ENCODE data around the gene KCNG1.
"Not testable (repeated sequence)": the region's sequence is repeated elsewhere in the genome, so short reads cannot be mapped to it uniquely, and the experiment has no call there.

The KCNG1 gene, protein sequence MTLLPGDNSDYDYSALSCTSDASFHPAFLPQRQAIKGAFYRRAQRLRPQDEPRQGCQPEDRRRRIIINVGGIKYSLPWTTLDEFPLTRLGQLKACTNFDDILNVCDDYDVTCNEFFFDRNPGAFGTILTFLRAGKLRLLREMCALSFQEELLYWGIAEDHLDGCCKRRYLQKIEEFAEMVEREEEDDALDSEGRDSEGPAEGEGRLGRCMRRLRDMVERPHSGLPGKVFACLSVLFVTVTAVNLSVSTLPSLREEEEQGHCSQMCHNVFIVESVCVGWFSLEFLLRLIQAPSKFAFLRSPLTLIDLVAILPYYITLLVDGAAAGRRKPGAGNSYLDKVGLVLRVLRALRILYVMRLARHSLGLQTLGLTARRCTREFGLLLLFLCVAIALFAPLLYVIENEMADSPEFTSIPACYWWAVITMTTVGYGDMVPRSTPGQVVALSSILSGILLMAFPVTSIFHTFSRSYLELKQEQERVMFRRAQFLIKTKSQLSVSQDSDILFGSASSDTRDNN

DNA sequence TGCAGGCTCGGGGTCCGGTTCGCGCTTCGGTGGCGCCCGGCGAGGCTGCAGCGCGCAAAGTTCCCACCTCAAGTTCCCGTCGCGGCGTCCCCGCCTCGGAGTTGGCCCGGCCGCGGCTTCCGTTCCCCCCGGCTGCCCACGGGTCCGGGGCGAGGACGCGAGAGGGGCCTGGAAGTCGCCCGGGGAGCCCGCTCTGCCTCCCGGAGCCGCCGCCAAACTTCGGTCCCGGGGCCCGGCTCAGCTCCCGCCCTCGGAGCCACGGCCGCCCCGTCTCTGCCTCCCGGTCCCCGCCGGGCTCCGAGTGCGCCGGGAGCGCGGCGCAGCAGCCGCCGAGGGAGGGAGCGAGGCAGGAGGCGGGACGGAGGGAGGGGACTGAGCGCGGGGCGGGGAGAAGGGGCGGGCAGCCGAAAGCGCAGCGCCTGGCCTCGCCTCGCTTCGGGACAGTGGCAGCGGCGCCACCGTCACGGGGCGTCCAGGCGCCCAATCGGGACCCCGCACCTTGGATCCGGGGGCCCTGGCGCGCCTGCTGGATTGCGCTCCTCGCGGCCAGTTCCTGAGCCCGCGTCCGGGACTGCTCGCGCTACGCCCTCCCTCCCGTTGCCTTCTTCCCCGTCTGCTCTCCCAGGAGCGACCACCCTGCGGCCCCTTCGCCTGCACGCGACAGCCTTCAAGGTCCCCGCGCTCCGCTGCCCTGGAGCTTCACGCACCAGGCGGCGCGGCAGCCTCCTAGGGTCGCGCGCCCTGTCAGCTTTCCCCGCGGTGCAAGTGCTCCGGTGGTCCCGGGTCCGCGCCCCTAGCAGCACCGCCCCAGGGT lies at the start of gene KCNG1:
Gene KCNG1, minus strand, starts transcription at position 305 of the 814 bp plus-strand sequence. CDS start 12,769 bp downstream, outside the sequence.
- DNase-seq, result no peak

DNA sequence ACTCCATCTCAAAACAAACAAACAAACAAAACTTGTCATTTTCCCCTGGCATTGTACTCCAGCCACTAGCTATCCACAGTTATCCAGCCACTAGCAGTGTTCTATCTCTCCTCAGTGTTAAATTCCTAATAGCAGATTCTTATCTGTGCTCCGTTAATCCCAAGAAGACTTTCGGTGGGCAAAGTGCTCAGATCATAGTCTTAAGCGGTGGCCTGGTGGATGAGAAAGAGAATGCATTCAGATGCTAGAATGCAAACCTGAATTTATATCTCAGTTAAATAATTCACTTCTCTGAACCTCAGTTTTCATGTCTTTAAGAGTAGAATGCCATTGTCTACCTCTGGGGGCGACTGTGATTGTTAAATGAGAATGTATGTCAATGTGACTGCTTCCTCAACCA lies 47.7 kb upstream of the KCNG1 start:
- no peak for DNase-seq

DNA sequence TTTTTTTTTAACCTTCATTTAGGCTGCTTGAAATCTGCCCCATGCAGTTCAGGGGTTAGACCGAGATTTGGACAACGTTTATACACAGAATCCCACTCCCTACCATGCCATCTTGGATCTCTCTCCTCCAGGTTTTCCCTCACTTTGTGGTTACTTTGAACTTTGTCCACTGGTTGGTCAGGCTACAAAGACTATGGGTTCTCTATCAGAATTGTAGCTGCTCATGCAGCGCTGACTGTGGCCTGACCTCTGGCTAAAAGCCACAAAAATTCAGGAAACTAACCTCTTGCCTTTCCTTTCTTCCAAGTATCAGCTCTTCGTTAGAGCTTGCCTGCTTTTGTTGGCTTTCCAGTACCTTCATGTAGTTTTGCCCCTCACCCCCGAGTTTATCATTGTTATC lies 44.9 kb upstream of the KCNG1 start:
- DNase-seq, result no peak

DNA sequence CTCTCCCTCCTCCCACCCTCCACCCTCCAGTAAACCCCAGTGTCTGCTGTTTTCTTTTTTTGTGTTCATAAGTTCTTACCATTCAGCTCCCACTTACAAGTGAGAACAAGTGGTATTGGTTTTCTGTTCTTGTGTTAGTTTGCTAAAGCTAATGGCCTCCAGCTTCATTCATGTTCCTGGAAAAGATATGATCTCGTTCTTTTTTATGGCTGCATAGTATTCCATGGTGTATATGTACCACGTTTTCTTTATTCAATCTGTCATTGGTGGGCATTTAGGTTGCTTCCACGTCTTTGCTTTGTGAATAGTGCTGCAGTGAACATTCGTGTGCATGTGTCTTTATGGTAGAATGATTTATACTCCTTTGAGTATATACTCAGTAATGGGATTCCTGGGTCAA lies 42.7 kb upstream of the KCNG1 start:
- DNase-seq, result no peak

DNA sequence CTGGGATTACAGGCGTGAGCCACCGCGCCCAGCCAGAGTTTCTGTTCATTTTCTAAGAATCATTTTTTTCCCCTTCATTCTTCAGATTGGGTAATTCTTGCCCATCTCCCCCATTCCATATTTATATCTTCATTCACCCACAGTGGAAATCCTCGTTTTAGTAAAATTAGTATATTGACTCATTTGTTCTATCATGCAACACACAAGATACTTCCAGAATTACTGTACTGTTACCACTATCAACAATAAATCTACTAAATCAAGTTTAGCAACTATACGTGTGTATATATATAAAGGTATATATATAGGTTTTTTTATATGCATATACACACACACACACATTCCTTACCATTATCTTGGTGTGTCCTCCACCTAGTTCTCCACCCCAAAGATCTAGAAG lies 41.2 kb upstream of the KCNG1 start:
- no peak for DNase-seq

DNA sequence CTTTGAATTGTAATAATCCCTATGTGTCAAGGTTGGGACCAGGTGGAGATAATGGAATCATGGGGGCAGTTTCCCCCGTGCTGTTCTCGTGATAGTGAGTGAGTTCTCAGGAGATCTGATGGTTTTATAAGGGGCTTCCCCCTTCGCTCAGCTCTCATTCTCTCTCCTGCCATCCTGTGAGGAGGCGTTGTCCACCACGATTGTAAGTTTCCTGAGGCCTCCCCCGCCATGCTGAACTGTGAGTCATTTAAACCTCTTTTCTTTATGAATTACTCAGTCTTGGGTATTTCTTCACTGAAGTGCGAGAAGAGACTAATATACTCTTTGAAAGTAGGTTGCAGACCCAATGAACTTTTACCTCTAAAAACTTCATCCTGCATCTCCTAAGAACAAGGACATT lies 39.2 kb upstream of the KCNG1 start:
- DNase-seq, result no peak

DNA sequence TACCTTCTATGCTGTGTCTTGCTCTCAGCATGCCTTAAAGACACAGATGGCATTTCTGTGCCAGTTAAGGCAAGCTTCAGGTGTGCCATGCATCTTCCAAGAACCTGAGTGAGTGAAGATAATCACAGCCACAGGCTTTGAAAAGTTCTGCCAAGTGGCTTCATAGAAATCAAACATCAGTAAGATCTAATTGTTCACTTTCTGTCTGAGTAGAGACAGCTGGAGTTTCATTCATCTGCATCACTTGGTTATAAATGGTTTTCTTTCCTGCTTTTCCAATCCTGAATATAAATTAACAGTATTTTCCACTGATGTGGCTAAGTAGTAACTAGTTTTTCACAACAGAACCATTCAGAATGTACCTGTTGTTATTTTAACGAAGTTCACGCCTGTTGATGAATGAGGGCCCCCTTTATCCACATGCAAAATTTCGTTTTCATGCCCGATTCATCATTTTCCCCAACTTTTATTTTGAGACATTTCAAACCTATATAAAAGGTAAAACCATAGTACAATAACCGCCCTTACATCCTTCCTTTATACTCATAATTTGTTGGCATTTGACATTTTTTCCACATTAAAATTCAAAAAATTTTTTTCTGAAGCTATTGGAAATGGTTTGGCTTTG lies 38.6 kb upstream of the KCNG1 start:
- no peak for DNase-seq

DNA sequence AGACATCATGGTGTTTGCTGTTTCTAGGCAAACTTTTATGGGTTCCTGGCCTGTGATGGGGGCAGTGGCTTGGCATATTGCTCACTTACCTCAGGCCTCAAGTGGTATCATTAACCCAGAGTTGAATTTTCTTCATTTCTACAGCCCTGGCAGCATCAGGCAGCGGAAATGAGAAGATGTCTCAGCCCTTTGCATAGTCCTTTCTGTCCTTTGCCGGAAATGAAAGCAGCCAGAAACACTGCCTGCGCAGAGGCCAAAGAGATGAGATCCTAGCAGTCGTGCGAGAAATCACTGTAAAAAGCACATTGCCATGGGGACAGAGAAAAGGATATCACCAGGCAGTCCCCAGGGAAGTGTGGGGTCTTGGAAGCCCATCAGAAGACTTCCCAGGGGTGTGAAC lies 37.4 kb upstream of the KCNG1 start:
- no peak for DNase-seq

DNA sequence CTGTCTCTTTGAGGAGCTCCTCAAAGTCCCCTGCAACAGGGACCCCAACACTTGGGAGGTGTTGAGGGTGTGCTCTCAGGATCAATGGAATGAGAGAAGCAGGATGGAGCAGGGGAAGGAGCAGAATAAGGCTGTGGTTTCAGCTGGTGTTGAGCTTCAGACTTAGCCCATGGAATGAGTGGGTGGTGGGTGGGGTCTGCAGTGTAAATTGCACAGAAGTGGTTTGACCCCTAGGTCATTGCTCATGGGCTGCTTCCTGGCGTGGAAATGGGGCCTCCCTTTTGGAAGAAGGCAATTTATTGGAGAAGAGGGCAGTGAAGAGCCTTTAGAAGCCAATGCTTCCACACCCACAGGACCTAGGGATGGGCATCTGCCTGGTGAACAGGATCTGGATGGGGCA lies 37.0 kb upstream of the KCNG1 start:
- no peak for DNase-seq

DNA sequence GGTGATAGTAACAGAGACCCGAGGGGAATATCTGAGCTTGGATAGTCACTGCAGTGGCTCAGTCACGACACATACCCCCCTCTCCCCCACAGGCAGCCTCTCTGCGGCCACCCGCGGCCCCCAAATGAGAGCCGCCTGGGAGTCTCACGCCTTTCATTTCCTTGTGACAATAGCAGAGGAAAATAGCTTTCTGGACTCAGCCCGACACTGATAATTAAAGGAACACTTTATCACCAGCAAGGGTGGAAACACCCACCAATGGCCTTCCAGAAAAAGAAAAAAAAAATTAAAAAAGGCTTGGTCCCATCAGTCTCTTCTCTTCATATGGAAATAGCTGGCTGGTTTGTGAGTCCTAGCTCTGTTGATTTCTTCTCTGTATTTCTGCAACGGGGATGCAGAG lies 35.1 kb upstream of the KCNG1 start:
- no peak for DNase-seq

DNA sequence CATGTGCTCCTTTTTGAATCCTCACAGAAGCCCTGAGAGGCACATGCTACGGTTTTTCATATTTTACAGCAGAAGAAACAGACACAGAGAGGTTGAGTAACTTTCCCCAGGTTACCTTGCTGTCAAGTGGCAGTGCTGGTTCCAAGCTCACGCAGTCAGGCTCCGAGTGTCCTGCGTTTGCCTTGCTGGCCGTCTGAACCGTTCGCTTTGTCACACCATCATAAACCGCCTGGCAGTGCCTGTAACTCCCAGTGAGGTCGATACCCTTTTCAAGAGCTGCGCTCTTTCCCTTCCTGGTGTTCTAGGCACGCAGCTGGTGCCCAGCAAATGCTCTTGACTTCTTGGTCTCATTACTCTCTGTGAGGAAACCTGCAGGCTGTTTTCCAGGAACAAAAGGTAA lies 31.3 kb upstream of the KCNG1 start:
- no peak for DNase-seq

DNA sequence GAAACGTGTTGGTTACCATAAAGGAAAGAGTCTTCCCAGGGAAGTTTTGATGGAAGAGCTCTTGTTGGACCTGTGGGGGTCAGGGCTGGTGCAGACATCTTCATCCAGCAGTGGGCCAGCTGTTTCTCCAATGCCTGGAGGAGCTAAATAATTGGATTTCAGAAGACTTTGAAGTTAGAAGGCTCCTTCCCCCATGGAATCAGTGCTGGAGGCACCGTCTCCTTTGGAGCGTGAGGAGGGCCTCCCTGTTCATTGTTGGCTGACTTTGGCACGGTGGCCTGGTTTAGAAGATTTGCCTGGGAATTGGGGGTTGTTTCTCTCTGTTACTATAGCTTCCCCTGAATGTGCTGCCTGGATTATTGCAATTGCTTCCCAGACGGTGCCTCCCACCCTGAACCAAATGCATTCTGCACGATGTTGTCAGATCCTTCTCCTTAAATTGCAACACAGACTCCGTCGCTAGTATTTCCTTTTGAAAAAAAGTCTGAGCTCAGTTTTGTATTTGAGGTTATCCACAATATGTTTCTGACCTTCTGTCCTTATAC lies 27.7 kb upstream of the KCNG1 start:
- DNase-seq, result no peak

DNA sequence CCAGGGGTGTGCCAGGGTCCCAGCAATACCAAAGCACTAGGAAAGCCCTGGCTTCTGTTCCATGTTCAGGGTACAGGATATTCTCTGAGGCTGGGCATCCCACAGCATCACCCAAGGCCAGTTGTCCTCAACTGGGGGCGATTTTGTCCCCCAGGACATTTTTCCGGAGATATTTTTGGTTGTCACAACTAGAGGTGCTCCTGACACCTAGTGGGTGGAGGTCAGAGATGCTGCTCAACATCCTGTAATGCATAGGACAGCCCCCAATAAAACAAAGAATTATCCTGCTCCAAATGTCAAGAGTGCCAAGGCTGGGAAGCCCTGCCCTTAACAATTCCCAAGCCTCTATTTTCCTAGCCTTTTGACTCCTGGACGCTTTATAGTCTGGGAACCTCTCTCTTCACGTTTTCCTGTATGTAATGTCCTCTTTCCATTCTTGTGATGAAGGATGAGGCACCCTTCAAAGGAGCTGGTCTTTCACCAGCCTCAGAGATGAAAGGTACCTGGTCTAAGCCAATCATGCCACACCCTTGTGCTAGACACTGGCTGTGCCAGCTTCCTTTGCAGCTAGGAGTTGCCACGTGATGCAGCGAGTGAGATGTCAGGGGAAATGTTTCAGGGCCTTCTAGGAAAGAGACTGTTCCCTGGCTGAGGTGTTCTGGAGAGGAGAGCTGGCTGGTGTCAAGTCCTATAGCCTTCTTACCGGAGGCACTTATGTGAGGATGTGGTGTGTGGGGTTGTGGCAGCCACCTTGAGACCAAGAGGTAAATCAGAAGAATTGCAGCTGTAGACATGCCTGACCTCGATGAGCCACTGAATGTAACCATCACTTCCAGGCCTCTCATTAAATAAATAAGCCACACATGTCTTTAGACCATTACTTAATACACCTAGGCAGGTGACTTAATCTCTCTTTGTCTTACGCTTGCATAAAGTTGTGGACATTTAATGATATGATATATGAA lies 23.4 kb upstream of the KCNG1 start:
- no peak for DNase-seq

DNA sequence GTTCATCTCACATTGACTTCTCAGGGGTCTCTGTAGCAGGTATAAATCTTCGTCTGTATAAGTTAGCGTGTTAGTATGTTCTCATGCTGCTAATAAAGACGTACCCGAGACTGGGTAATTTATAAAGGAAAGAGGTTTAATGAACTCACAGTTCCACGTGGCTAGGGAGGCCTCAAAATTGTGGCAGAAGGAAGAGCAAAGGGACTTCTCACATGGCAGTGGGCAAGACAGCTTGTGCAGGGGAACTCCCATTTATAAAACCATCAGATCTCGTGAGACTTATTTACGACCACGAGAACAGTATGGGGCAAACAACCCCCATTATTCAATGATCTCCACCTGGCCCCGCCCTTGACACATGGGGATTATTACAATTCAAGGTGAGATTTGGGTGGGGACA lies 22.6 kb upstream of the KCNG1 start:
- DNase-seq, result not testable (repeated sequence)

DNA sequence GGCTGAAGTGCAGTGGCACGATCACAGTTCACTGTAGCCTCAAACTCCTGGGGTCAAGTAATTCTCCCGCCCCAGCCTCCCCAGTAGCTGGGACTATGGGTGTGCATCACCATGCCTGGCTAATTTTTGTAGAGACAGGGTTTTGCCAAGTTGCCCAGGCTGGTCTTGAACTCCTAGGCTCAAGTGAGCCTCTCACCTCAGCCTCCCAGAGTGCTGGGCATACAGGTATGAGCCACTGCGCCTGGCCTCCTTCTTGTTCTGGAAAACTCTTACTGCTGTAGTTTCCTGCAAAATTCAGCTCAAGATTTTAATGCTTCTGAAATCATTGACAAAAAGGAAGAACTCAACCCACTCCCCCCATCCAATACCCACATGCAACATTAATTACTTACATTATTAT lies 21.9 kb upstream of the KCNG1 start:
- no peak for DNase-seq

DNA sequence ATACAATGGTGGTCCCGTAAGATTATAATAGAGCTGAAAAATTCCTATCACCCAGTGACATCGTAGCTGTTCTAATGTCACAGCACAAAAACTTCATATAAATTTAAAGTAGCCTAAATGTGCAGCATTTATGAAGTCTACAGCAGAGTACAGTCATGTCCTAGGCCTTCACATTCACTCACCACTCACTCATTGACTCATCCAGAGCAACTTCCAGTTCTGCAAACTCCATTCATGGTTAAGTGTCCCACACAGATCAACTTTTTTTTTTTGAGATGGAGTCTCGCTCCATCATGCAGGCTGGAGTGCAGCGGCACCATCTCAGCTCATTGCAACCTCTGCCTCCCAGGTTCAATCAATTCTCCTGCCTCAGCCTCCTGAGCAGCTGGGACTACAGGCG lies 20.9 kb upstream of the KCNG1 start:
- DNase-seq, result no peak

DNA sequence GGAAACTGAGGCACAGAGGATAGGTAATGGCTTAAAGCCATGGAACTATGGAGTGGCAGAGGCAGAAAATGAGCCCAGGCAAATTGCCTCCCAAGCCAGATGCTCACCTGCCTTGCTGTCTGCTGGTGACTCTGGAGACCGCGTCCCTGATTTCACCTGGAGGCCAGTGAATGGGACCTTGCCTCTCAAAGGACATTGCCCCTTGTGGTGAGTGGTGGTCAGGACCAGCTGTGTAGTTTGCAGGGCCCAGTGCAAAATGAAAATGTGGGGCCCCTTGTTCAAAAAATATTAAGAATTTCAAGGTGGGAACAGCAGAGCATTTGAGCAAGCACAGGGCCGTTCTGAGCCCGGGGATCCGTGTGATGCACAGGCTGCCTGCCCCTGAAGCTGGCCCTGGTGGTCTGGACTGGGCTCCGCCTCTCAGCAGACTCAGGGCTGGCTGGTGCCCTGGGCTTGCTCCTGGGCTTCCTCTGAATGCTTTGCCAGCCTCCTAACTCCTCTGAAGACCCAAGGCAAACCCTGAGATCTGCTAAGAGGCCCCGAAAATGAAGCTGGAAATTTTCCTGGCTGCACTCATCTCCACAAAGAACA lies 19.8 kb upstream of the KCNG1 start:
- no peak for DNase-seq

DNA sequence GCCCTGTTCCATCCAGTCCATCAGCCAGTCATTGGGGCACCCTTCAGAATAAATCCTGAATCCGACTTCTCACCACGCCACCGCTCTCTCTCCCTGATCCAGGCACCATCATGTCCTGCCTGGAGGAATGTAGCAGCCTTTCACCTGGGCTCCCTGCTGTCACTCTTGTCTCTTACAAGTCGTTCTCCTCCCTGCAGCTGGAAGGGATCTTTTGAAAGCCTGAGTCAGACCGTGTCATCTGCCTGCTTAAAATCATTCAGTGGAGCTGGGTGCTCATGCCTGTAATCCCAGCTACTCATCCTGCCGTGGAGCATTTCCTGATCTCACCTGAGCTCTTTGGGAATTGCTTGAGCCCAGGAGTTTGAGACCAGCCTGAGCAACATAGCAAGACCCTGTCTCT lies 19.2 kb upstream of the KCNG1 start:
- no peak for DNase-seq

DNA sequence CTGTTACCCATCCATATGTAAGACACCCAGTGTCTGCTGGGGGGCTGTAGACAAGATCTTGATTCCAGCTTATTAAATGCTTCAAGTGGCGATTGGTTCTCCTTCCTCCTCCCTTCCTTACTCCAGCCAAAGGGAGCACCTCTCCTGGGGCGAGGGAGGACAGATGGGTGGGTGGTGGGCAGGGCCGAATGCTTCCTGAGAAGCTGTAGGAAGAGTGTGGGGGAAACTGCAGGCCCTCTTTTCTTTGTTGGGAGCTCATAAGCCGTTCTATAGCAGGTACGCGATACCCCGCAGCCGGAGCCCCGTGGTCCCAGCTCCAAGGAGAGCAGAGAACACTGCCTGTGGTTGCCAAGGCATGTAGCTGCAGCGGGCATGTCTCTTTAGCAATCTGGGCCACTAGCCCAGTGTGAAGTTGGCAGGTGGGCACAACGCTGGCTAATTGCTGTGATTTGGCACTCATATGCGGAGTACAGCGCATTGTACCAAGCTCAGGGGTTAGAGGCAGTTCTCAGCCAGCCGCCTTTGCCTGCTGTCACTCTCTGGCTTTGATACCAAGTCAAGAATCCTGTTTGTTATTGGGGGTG lies 14.7 kb upstream of the KCNG1 start:
- DNase-seq, result no peak

DNA sequence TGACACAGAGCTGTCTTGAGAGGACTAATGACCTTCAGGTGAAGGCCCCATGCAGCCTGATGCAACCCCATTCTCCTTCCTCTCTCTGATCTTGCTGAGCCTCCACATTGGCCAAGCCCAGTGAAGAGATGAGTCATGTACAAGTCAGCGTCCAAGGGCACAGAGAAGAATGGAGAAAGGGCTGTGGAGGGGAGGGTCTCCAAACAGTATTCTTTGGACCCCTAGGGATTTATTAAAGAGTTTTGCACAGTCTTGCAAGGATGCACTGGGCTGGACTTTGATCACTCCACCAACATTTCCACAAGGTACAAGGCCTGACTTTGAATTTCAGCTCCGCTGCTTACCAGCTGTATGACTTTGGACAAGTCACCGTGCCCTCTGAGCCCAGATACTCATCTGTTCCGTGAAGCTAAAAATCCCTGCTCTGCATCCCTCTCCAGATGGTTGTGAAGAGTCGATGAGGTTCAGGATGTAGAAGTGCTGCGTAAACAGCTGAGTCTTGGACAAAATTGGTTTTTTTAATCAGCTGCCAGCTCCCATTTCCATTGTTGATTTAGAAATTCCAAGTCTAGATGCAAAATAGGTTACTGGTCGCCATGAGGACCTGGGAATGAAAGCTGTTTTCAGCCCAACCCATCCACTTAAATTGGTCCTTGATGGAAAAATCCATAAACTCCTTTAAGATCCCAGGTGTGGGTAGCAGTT lies 14.1 kb upstream of the KCNG1 start:
- DNase-seq, result no peak

DNA sequence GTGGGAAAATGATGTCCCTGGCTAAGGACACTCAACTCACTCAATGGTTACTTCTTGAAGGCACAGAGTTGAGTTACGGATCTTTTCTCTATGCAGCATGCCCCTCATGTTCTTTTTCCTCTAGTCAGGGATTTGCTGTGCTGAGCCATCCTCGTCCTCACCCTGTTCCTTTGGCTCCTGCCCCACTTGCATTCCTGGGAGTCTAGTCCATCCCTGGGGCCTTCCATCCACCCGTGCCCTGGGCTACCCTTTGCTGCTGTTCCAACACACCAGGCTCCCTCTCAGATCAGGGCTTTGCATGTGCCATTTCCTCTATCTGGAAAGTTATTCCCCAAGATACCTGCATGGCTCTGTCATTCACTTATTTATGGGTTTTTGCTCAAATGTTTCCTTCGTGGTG lies 13.3 kb upstream of the KCNG1 start:
- DNase-seq, result no peak

All from midbrain (tissue), 1 donor.